Measurements from ENCODE around the gene CACNA1B. TPM values are rescaled to one million over a fixed set of nuclear protein-coding genes. Genes with fewer than 3 reads are reported as not detected.

The CACNA1B gene
- total RNA-seq, 2 donors from 2014 or later, result 0.02 to 0.07 TPM

- peaks cover 0 to 1% of the 10 kb centered on the region in 2 donors for H3K36me3 Mint-ChIP-seq (ENCODE audit: insufficient read depth in 2 of 2)
- no peak for DNase-seq
- no peak for ATAC-seq (replicated peaks in 1 of 2)
Observed at GRCh38 chr9:138038244-138038671, 160.7 kb downstream of the CACNA1B start.

GRCh38 chr9:138040446-138041430 is 163.2 kb downstream of the CACNA1B start:
- Mint-ChIP-seq H3K9me3 (no peaks in the 10 kb centered on the region), H3K36me3 (ENCODE audit: insufficient read depth in 2 of 2) (no peaks in the 10 kb centered on the region), H3K4me3 (no peak overlapping the region), H3K27ac (no peak overlapping the region), H3K4me1 (ENCODE audit: low read depth) (no peaks in the 10 kb centered on the region), H3K27me3 (ENCODE audit: low read depth) (no peaks in the 10 kb centered on the region)
- no peak for DNase-seq
- no peak for ATAC-seq (replicated peaks in 1 of 2)

More at GRCh38 chr9:138038244-138038671, 160.7 kb downstream of the CACNA1B start:
- peaks cover 0 to 6% of the 10 kb centered on the region in 2 donors for H3K9me3 Mint-ChIP-seq
- peaks cover 5% of the 10 kb centered on the region for H3K27me3 Mint-ChIP-seq (ENCODE audit: low read depth)
- no peaks in the 10 kb centered on the region for H3K4me1 Mint-ChIP-seq (ENCODE audit: low read depth)
- H3K4me3 Mint-ChIP-seq, result no peak overlapping the region
- H3K27ac Mint-ChIP-seq, result no peak overlapping the region

- DNase-seq (no peak), ATAC-seq (replicated peaks in 1 of 2) (no peak)
- Mint-ChIP-seq H3K36me3 (ENCODE audit: insufficient read depth in 2 of 2) (no peaks in the 10 kb centered on the region), H3K4me1 (ENCODE audit: low read depth) (no peaks in the 10 kb centered on the region), H3K4me3 (no peak overlapping the region), H3K27ac (no peak overlapping the region), H3K9me3 (no peaks in the 10 kb centered on the region), H3K27me3 (ENCODE audit: low read depth) (no peaks in the 10 kb centered on the region)
Observed at GRCh38 chr9:138042146-138042545, 164.6 kb downstream of the CACNA1B start.

- Mint-ChIP-seq H3K36me3 (ENCODE audit: insufficient read depth in 2 of 2) (no peaks in the 10 kb centered on the region), H3K4me3 (no peak overlapping the region), H3K27me3 (ENCODE audit: low read depth) (no peaks in the 10 kb centered on the region), H3K4me1 (ENCODE audit: low read depth) (no peaks in the 10 kb centered on the region), H3K9me3 (no peaks in the 10 kb centered on the region), H3K27ac (no peak overlapping the region)
- DNase-seq (no peak), ATAC-seq (replicated peaks in 1 of 2) (no peak)
Observed at GRCh38 chr9:138042640-138043039, 165.1 kb downstream of the CACNA1B start.

- no peak for ATAC-seq (replicated peaks in 1 of 2)
- no peak for DNase-seq
- no peaks in the 10 kb centered on the region for H3K4me1 Mint-ChIP-seq (ENCODE audit: low read depth)
- no peaks in the 10 kb centered on the region for H3K27me3 Mint-ChIP-seq (ENCODE audit: low read depth)
- no peaks in the 10 kb centered on the region for H3K9me3 Mint-ChIP-seq
- no peak overlapping the region for H3K27ac Mint-ChIP-seq
- no peak overlapping the region for H3K4me3 Mint-ChIP-seq
- H3K36me3 Mint-ChIP-seq (ENCODE audit: insufficient read depth in 2 of 2), result no peaks in the 10 kb centered on the region
Observed at GRCh38 chr9:138043061-138043410, 165.5 kb downstream of the CACNA1B start.

GRCh38 chr9:138043411-138044345 is 166.1 kb downstream of the CACNA1B start:
- Mint-ChIP-seq H3K27me3 (ENCODE audit: low read depth) (no peaks in the 10 kb centered on the region), H3K27ac (no peak overlapping the region), H3K36me3 (ENCODE audit: insufficient read depth in 2 of 2) (no peaks in the 10 kb centered on the region), H3K9me3 (no peaks in the 10 kb centered on the region), H3K4me1 (ENCODE audit: low read depth) (no peaks in the 10 kb centered on the region), H3K4me3 (no peak overlapping the region)
- DNase-seq (no peak), ATAC-seq (replicated peaks in 1 of 2) (no peak)

- ATAC-seq (replicated peaks in 1 of 2) (no peak), DNase-seq (no peak)
- H3K27me3 Mint-ChIP-seq (ENCODE audit: low read depth), result no peaks in the 10 kb centered on the region
- H3K4me1 Mint-ChIP-seq (ENCODE audit: low read depth), result no peaks in the 10 kb centered on the region
- no peak overlapping the region for H3K27ac Mint-ChIP-seq
- no peak overlapping the region for H3K4me3 Mint-ChIP-seq
- H3K9me3 Mint-ChIP-seq, result no peaks in the 10 kb centered on the region
- no peaks in the 10 kb centered on the region for H3K36me3 Mint-ChIP-seq (ENCODE audit: insufficient read depth in 2 of 2)
Observed at GRCh38 chr9:138044485-138045383, 167.2 kb downstream of the CACNA1B start.

- ATAC-seq (replicated peaks in 1 of 2) (no peak), DNase-seq (no peak)
- Mint-ChIP-seq H3K27me3 (ENCODE audit: low read depth) (no peaks in the 10 kb centered on the region), H3K36me3 (ENCODE audit: insufficient read depth in 2 of 2) (no peaks in the 10 kb centered on the region), H3K27ac (no peak overlapping the region), H3K4me3 (no peak overlapping the region), H3K9me3 (no peaks in the 10 kb centered on the region), H3K4me1 (ENCODE audit: low read depth) (no peaks in the 10 kb centered on the region)
Observed at GRCh38 chr9:138045541-138046490, 168.2 kb downstream of the CACNA1B start.

GRCh38 chr9:138046641-138047301 is 169.2 kb downstream of the CACNA1B start:
- ATAC-seq (replicated peaks in 1 of 2) (no peak), DNase-seq (no peak)
- no peak overlapping the region for H3K4me3 Mint-ChIP-seq
- no peaks in the 10 kb centered on the region for H3K36me3 Mint-ChIP-seq (ENCODE audit: insufficient read depth in 2 of 2)
- H3K27me3 Mint-ChIP-seq (ENCODE audit: low read depth), result peaks cover 5% of the 10 kb centered on the region
- H3K4me1 Mint-ChIP-seq (ENCODE audit: low read depth), result no peaks in the 10 kb centered on the region
- H3K27ac Mint-ChIP-seq, result no peak overlapping the region
- H3K9me3 Mint-ChIP-seq, result no peaks in the 10 kb centered on the region

GRCh38 chr9:138047469-138048040 is 170.0 kb downstream of the CACNA1B start:
- Mint-ChIP-seq H3K9me3 (no peaks in the 10 kb centered on the region), H3K36me3 (ENCODE audit: insufficient read depth in 2 of 2) (no peaks in the 10 kb centered on the region), H3K4me1 (ENCODE audit: low read depth) (no peaks in the 10 kb centered on the region), H3K27ac (no peak overlapping the region), H3K4me3 (no peak overlapping the region), H3K27me3 (ENCODE audit: low read depth) (peaks cover 7% of the 10 kb centered on the region)
- DNase-seq, result no peak
- ATAC-seq (replicated peaks in 1 of 2), result no peak

- Mint-ChIP-seq H3K36me3 (ENCODE audit: insufficient read depth in 2 of 2) (no peaks in the 10 kb centered on the region), H3K4me3 (no peak overlapping the region), H3K27me3 (ENCODE audit: low read depth) (peaks cover 7% of the 10 kb centered on the region), H3K27ac (no peak overlapping the region), H3K9me3 (no peaks in the 10 kb centered on the region), H3K4me1 (ENCODE audit: low read depth) (no peaks in the 10 kb centered on the region)
- DNase-seq (no peak), ATAC-seq (replicated peaks in 1 of 2) (no peak)
Observed at GRCh38 chr9:138048184-138048583, 170.6 kb downstream of the CACNA1B start.

Data from activated T-cell treated with anti-CD3 and anti-CD28 coated beads, Interleukin-2, amount 50 U/mL, for 72 hours (primary cell).